ENCODE results near the gene SC5D. TPM values are rescaled to one million over a fixed set of nuclear protein-coding genes. Genes with fewer than 3 reads are reported as not detected.

The SC5D gene
- total and polyA plus RNA-seq, 2 of the 8 experiments (the other 6 are each of a cell fraction or from before 2014, with no cell fraction given) = 73.9 to 90.3 TPM

DNA sequence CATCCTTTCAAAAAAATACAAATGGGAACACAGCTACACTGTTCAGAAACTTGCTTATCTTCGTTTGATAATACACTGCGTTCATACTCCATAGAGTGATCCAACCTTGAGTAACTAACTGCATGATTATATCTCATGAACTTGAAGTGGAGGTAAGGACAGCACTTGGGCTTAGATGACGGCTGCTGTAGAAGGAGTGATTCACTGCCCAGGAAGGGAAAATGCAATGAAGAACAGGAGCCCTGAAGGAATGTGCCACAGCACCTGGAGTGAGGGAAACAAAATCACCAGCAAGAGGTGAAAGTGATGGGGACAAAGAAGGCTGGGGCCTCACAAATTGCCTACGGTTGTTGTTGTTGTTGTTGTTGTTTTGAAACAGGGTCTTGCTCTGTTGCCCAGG lies 44.1 kb upstream of the SC5D start:
- 88% methylated on average over 4 of the region's 4 CpGs; no CpG with 5 or more reads in 1 of the 2 experiments for WGBS, 2 experiments (ENCODE audit: extremely low coverage in 1 of 2, insufficient coverage in 1 of 2, insufficient read length in 1 of 2, insufficient replicate concordance in 2 of 2, low coverage in 1 of 2, low lambda C conversion rate in 2 of 2, missing lambda C conversion rate in 1 of 2)
- Histone ChIP-seq H2BK120ac (replicated peaks; ENCODE audit: low read depth, low read length) (no peak overlapping the region), H3K79me1 (ENCODE audit: low read depth, low read length) (no peaks in the 10 kb centered on the region), H3K23ac (ENCODE audit: insufficient read length) (no peak overlapping the region), H4K5ac (ENCODE audit: insufficient read length, low read depth, low read length) (no peak overlapping the region), H3K4ac (replicated peaks; ENCODE audit: insufficient read length, low read depth, low read length) (no peak overlapping the region), H3K27ac (ENCODE audit: low read depth, low read length) (no peak overlapping the region), H2AK5ac (ENCODE audit: low read depth, low read length) (no peak overlapping the region), H3K18ac (ENCODE audit: extremely low read depth, low read length) (no peak overlapping the region), H3K9ac (replicated peaks in 1 of 4; ENCODE audit: extremely low read depth in 1 of 4, low read depth in 3 of 4, low read length in 3 of 4) (no peak overlapping the region), H2BK15ac (ENCODE audit: low read length) (no peak overlapping the region), H3K9me3 (ENCODE audit: insufficient read depth in 2 of 2, low read depth in 1 of 2, low read length in 1 of 2) (no peaks in the 10 kb centered on the region), H3K4me1 (replicated peaks in 1 of 4; ENCODE audit: control insufficient read depth in 3 of 4, insufficient read depth in 4 of 4, low read length in 3 of 4) (peaks cover 2 to 10% (median 7%) of the 10 kb centered on the region in 4 experiments), H3K4me3 (ENCODE audit: extremely low read depth in 1 of 4, insufficient read depth in 2 of 4, low read depth in 3 of 4, low read length in 4 of 4) (no peak overlapping the region), H4K8ac (ENCODE audit: extremely low read depth, insufficient read depth, low read length) (no peak overlapping the region), H2BK5ac (ENCODE audit: low read depth, low read length) (peak overlapping the region; percentile 4; the same call in 1 of the 2 replicates), H4K91ac (replicated peaks; ENCODE audit: insufficient read length, low read length) (no peak overlapping the region), H3K36me3 (ENCODE audit: control insufficient read depth in 2 of 4, insufficient read depth in 4 of 4, low read length in 3 of 4) (no peaks in the 10 kb centered on the region), H2BK12ac (ENCODE audit: low read depth, low read length) (peak overlapping the region; percentile 82), H3K14ac (ENCODE audit: insufficient read length) (no peak overlapping the region), H3K56ac (replicated peaks; ENCODE audit: insufficient read length, low read depth, low read length) (no peak overlapping the region), H3K27me3 (replicated peaks in 1 of 4; ENCODE audit: control insufficient read depth in 3 of 4, extremely low read depth in 1 of 4, insufficient read depth in 3 of 4, low read length in 3 of 4) (no peaks in the 10 kb centered on the region), H2AFZ (ENCODE audit: low read length) (no peak overlapping the region), H4K20me1 (replicated peaks in 1 of 2; ENCODE audit: control insufficient read depth in 1 of 2, insufficient read depth in 2 of 2, low read length in 2 of 2) (no peaks in the 10 kb centered on the region), H3K4me2 (ENCODE audit: insufficient read depth in 1 of 2, low read depth in 2 of 2, low read length in 2 of 2) (no peak overlapping the region), H3K79me2 (ENCODE audit: control insufficient read depth in 1 of 2, insufficient read depth in 2 of 2, low read length in 2 of 2) (no peaks in the 10 kb centered on the region), H3K23me2 (ENCODE audit: low read depth, low read length) (no peaks in the 10 kb centered on the region), H2BK20ac (ENCODE audit: low read length) (no peak overlapping the region)
- CTCF ChIA-PET (ENCODE audit: partially characterized antibody) = interaction anchor here (1.1 kb wide), 1 partner anchor 54 kb away, joined by 3 read pairs; no protein-coding TSS in a partner anchor
- TF ChIP-seq, protein P1, sequence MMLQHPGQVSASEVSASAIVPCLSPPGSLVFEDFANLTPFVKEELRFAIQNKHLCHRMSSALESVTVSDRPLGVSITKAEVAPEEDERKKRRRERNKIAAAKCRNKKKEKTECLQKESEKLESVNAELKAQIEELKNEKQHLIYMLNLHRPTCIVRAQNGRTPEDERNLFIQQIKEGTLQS (IDR thresholded peaks at IDR 0.05; ENCODE audit: insufficient read depth, low read depth, low read length) = no peak
- POLR2A ChIA-PET (ENCODE audit: partially characterized antibody) = no interaction called here
- FAIRE-seq (no peak), DNase-seq (ENCODE audit: low read depth in 1 of 2, low spot score in 2 of 2) (no peak)

Data from H1 (cell line).